ENCODE results near the gene ELMO1. TPM values are rescaled to one million over a fixed set of nuclear protein-coding genes. Genes with fewer than 3 reads are reported as not detected.

Gene ELMO1
- total and polyA plus RNA-seq, 9 donors, result 8.9 to 48.9 (median 28.0) TPM

DNA sequence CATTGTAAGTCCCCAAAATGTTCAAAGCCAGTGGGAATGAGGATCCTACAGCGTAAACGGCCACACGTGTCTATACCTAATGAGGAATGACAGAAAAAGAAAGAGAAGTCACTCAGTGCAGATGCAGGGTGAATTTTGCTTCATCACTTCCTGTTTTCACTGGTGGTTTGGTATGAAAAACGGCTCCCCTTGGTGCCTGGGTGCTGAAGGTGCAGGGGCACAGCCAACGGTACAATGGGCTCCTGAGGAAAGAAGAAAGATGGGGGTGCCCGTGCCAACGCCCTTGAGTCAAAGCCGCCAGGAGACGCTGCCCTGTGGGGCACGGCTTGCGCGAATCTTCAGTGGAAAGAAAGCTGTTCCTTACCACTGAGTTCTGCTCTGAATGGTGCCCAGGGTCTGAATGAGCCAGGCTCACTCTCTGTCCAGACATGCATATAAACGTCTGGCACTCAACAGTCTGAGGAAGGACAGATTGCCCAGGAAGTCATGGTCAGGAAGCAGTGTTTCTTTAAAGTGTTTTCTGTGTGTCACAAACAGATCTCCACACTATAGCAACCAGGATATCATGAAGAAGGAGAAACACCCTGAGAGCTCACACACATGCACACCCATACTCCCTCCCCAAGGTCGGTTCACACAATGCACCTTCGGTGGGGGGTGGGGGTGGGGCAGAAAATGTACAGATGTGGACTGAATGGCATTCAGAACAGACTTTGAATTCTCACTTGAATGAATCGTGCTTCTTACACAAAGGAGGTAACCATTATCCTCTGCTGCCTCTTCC lies 105.8 kb downstream of the ELMO1 start:
- WGBS, 3 donors, result 82% methylated on average over 16 of the region's 16 CpGs
- intact Hi-C loops (cut with DNase I), result no loop called here
- Histone ChIP-seq H3K36me3 (no peaks in the 10 kb centered on the region), H3K4me3 (no peak overlapping the region), H3K27ac (no peak overlapping the region), H3K27me3 (no peaks in the 10 kb centered on the region), H3K9me3 (no peaks in the 10 kb centered on the region), H3K4me1 (ENCODE audit: insufficient read depth) (peaks cover 2% of the 10 kb centered on the region)
- DNase-seq, result no peak
- TF ChIP-seq, protein P1, sequence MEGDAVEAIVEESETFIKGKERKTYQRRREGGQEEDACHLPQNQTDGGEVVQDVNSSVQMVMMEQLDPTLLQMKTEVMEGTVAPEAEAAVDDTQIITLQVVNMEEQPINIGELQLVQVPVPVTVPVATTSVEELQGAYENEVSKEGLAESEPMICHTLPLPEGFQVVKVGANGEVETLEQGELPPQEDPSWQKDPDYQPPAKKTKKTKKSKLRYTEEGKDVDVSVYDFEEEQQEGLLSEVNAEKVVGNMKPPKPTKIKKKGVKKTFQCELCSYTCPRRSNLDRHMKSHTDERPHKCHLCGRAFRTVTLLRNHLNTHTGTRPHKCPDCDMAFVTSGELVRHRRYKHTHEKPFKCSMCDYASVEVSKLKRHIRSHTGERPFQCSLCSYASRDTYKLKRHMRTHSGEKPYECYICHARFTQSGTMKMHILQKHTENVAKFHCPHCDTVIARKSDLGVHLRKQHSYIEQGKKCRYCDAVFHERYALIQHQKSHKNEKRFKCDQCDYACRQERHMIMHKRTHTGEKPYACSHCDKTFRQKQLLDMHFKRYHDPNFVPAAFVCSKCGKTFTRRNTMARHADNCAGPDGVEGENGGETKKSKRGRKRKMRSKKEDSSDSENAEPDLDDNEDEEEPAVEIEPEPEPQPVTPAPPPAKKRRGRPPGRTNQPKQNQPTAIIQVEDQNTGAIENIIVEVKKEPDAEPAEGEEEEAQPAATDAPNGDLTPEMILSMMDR (IDR thresholded peaks at IDR 0.05), result no peak
- TF ChIP-seq POLR2A (IDR thresholded peaks at IDR 0.05), result no peak
- no peak for TF ChIP-seq EP300 (IDR thresholded peaks at IDR 0.05)

DNA sequence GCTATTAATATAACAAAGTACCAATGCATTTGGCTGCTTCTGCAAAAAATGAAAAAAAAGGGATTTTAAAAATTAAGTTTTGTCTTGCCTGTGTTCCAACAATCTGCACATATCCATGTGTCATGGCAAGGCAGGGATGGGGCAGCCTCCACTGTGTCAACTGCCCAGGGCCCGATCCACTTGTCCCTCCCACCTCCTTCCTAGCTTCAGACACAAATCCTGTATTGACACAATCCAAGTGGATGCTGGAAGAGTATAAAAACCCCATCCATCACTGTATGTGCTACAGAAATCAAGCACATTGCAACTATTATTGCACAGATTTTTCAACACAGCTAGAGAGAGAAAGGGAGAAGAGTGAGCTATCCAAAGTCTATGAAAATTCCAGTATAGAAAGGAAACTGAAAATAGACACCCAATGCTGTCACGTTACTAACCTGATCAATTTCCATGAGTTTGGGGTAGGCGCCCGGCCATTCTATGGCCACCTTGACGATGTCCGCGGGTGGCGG lies 106.4 kb downstream of the ELMO1 start:
- no peaks in the 10 kb centered on the region for H3K27me3 ChIP-seq
- peaks cover 2% of the 10 kb centered on the region for H3K4me1 ChIP-seq (ENCODE audit: insufficient read depth)
- no peaks in the 10 kb centered on the region for H3K36me3 ChIP-seq
- no peaks in the 10 kb centered on the region for H3K9me3 ChIP-seq
- intact Hi-C loops (cut with DNase I), result no loop called here
- H3K27ac ChIP-seq, result no peak overlapping the region
- H3K4me3 ChIP-seq, result no peak overlapping the region
- TF ChIP-seq, protein P1 (IDR thresholded peaks at IDR 0.05), result no peak
- no peak for TF ChIP-seq EP300 (IDR thresholded peaks at IDR 0.05)
- 92 to 97% (median 96%) methylated on average over 8 of the region's 8 CpGs for WGBS, 3 donors
- no peak for DNase-seq

DNA sequence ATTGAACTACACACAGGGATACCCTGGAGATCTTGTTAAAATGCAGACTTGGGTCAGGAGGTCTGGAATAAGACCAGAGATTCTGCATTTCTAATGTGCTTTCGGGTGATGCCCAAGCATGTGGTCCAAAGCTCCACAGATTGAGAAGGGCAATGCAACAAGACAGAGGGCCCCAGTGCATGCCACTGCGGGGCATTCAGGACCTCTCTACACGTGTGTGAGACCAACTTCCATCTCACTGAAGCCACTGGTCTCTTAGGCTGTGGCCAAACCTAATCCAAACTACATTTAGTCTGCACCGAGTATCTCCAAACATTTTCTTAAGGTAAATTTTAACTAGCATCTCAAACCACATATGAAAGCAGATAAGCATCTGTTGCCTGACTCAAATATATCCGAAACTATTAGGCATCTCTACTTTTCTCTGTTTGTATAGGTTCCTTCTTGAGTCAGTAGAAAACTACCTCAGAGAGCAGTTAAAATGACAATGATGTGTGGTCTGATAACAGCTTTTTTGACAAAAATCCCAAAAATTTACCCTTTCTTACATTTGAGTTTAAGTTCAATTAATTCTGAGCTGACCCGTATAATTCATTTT lies 107.5 kb downstream of the ELMO1 start:
- intact Hi-C loops (cut with DNase I), result no loop called here
- Histone ChIP-seq H3K4me3 (no peak overlapping the region), H3K9me3 (no peaks in the 10 kb centered on the region), H3K4me1 (ENCODE audit: insufficient read depth) (peaks cover 2% of the 10 kb centered on the region), H3K27me3 (no peaks in the 10 kb centered on the region), H3K36me3 (no peaks in the 10 kb centered on the region), H3K27ac (no peak overlapping the region)
- TF ChIP-seq EP300 (IDR thresholded peaks at IDR 0.05) (no peak), POLR2A (IDR thresholded peaks at IDR 0.05) (no peak)
- TF ChIP-seq, protein P1 (IDR thresholded peaks at IDR 0.05), result no peak
- DNase-seq, result no peak
- WGBS, 3 donors, result 77 to 93% (median 86%) methylated on average over 6 of the region's 6 CpGs

DNA sequence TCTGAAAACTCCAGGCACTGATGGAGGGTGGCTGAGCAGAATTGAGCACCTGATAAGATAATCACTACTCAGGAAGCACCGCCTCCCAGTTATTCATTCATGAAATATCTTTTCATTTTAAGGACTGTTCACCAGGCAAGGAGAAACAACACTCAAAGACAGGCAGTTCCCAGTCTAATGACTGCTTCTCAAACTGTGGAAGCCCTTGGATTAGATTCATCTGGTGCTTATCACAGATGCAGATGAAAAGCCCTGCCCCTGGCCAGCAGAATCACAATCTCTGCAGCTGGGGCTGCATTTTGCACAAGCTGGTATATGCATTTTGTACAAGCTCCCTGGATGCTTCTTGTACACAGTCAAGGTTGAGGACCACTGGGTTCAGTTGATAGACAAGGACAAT lies 109.7 kb downstream of the ELMO1 start:
- Histone ChIP-seq H3K27ac (no peak overlapping the region), H3K36me3 (no peaks in the 10 kb centered on the region), H3K27me3 (no peaks in the 10 kb centered on the region), H3K4me1 (ENCODE audit: insufficient read depth) (no peaks in the 10 kb centered on the region), H3K9me3 (no peaks in the 10 kb centered on the region), H3K4me3 (no peak overlapping the region)
- intact Hi-C loops (cut with DNase I), result no loop called here
- no peak for TF ChIP-seq POLR2A (IDR thresholded peaks at IDR 0.05)
- TF ChIP-seq, protein P1 (IDR thresholded peaks at IDR 0.05), result no peak
- TF ChIP-seq EP300 (IDR thresholded peaks at IDR 0.05), result no peak
- DNase-seq, result no peak
- 96 to 100% (median 98%) methylated on average over 1 of the region's 1 CpG for WGBS, 3 donors

All from ovary (tissue), 9 donors.